NCI-H2196 treated with DMSO at 0.1 percent for 48 hours (cell line): ENCODE results near the gene FLVCR2.

Experiments
- DNase-seq: peaks from one replicate; lab custom pipeline; 2025; ENCODE audit not compliant: unreplicated experiment; lab: John Stamatoyannopoulos, UW

FLVCR2 gene

GRCh38 chr14:75626863-75627262, 48.4 kb downstream of the FLVCR2 start:
- no peak for DNase-seq

GRCh38 chr14:75627406-75627805, 49.0 kb downstream of the FLVCR2 start:
- DNase-seq = no peak

GRCh38 chr14:75628816-75629215, 50.4 kb downstream of the FLVCR2 start:
- no peak for DNase-seq

- DNase-seq = no peak
Observed at GRCh38 chr14:75630695-75631452, 52.5 kb downstream of the FLVCR2 start.

DNA sequence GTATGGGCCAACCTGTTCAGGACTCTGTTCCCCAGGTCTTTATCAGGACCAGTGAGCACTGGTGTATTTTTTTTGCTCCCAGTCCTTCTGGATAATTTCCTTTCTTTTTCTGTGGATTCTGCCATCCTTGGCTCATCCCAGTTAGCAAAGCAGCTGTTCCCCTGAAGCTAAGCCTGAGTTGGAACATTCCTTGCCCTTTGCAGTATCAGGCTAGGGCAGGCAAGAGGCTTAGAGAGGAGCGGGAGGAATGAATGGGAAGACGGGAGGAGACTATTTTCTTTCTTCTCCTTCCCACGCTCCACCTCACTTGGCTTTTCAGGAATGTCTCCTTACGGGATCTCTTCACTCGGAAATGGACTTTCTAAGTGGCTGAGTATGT, 53.0 kb downstream of the FLVCR2 start:
- DNase-seq = no peak

DNA sequence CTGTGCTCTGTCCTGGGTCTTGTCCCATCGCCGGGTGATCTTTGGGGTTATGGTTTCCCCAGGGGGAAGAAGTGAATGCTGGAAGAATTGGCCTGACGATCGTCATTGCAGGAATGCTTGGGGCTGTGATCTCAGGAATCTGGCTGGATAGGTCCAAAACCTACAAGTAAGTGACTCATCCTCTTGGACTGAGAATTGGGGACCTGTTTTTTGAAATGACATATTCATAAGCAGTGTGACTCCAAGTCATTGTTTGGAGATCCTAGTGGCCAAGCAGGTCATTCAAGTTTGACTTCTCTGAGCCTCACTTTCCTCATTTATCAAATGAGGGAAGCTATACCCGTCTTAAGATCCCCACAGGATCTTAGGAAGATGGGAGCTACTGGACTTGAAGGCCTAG, 56.4 kb downstream of the FLVCR2 start:
- DNase-seq = no peak

GRCh38 chr14:75636100-75636692, 57.8 kb downstream of the FLVCR2 start:
- no peak for DNase-seq

- no peak for DNase-seq
Observed at GRCh38 chr14:75640876-75641275, 62.5 kb downstream of the FLVCR2 start.

GRCh38 chr14:75643985-75644384, 65.6 kb downstream of the FLVCR2 start:
- no peak for DNase-seq

DNA sequence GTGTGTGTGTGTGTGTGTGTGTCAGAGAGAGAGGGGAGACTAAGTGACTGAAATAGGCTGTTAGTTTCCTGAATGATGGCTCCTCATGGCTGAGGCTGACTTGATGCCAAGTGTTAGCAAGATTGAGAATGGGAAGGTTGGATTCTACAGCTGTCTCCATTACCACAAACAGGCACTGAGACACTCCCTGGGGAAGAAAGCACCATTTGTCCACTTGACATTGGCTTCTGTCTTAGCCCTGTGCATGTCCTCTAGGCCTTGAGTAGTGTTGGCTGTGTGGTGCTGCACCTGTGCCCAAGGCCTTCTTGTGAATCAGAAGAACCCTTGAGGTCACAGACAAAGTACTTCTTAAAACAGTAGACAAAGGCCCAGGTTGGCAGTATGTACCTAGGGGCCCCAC, 66.6 kb downstream of the FLVCR2 start:
- DNase-seq = no peak

GRCh38 chr14:75646762-75647161, 68.3 kb downstream of the FLVCR2 start:
- DNase-seq = no peak

GRCh38 chr14:75647640-75648039, 69.2 kb downstream of the FLVCR2 start:
- DNase-seq = no peak

DNA sequence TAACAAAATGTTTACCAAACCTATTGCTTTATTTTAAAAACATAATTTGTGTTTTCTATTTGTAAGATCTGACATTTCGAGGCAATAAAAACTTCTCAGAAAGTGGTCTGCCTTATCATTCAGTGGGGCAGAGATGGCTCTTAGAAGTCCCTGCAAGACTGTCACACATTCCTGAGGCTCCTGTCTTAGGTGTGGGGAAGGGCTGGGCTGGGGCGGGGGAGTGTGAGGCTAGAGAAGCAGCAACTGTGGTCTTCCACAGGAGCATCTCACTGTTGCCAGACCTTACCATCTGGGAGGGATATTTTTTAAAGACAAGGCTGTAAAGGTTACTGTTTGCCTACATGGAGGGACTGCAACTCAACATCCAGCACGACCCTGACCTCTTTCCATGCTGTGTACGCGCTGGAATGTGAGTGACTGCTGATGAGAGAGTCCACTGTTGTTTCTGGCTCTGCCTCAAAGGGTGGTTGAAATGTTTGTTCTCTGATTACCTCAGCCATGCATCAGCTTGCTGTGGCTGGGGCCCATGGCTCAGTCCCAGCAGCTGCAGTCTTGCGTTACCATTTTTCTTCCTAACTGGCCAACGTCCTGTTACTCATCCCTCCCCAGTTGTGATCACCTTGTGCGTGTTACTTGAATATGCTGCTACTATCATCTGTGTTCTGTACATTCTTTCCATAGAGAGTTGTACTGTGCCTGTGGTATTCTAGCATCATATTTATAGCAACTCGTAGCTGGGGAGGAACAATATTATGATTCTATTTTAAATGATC, 69.8 kb downstream of the FLVCR2 start:
- DNase-seq = peak; percentile 83

GRCh38 chr14:75649337-75649736, 70.9 kb downstream of the FLVCR2 start:
- DNase-seq = no peak

GRCh38 chr14:75649773-75650172, 71.4 kb downstream of the FLVCR2 start:
- DNase-seq = no peak

DNA sequence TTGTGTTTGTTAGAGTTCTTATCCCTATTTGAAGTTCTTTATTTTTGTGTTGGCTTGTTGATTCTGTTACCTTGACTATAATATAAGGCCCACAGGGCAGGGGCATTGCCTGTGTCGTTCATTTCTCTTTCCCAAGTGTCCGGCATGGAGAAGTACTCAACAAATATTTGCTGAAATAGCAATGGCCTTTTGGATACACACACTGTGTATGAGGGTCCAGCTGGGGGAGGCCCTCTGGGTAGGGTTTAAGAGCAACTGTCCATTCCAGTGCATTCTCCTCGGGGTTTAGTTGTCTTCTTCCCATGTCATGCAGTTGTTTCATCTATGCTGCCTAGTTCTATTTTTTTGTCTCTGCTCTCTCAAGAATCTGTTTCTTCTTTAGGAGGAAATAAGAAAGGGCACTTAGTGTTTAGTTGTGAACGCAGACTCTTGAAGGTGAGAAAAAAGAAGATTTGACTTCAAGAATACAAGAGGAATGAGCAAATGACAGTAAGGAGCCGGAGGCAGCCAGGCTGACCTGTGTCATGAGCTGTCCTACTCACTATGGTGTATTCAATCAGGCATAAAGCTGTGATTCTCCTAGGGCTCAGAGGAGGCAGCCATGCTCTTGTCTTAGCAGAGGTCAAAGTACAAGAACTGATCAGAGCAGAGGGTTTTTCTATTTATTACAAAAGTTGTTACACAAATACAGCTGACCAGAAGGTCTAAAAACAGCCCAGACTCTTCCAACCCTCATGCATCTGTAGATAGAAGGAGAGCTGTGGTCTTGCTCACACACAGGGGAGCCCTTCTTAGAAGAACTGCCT, 72.0 kb downstream of the FLVCR2 start:
- DNase-seq = no peak

- DNase-seq = no peak
Observed at GRCh38 chr14:75653563-75653962, 75.1 kb downstream of the FLVCR2 start.

DNA sequence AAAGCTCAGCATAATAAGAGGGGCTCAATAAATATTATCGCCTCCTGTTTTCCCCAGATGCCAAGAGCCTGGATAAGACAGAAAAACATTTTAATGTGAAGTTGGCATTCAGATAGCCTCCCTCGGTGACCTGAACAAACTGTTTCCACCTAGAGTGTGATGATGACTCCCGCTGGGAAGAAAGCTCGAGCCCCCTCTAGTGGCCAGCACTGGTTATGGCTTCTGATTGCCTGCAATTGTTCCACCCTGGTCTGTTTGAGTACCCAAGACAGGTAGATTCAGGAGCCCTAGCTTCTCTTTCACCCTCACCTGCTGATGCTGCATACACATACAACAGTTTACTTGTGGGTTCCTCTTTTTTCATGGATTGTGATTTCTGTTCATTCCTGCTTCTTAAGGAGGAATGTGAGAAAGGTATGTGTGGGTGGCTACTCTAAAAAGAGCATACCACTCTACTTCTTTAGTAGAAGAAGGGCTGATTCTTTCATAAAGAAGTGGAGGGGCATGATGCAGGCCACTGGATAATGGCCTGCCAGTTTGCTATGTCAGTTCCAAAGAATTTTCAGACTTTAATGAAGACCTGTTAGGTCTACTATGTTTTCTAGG, 75.8 kb downstream of the FLVCR2 start:
- peak; percentile 45 for DNase-seq

- DNase-seq = no peak
Observed at GRCh38 chr14:75655235-75655634, 76.8 kb downstream of the FLVCR2 start.

DNA sequence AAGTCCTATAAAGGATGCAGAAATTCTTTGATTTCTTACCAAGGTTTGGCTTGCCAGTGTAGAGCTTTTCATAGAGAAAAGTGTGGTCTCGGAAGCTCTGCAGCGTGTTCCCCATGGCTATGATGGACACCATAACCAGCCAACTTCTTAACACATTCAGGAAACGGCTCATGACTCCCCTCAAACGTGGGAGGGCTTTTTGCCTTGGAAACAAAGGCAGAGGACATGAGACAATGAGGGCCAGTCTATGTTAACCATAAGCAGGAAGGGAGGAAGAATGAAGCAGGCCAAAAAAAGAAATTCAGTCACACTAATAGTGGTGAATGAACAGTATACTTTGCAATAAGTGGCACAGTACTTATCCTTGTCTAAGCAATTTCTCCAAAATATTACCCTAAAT, 78.9 kb downstream of the FLVCR2 start:
- no peak for DNase-seq

DNA sequence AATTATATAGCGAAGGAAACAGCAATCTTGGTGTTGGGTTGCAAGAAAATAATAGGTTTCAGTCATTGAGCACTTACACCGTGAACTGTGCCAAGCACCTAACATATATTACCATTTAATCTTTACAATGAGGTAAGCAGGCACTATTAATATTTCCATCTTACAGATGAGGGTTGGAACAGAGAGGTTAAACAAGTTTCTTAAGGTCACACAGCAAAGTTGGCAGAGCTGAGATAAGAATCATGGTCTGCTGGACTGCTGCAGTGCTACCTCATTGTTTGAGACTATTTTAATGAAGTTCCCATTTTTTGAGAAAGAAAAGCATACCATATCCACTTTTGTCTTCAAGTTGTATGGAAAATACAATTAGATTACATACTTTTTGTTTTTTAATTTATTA, 80.5 kb downstream of the FLVCR2 start:
- no peak for DNase-seq
